Keratinocyte (primary cell): ENCODE data around the gene COX6B2.

Experiments
- EZH2 ChIP-seq: IDR thresholded peaks from one replicate; pipeline ENCODE4 v1.6.1; 2012; ENCODE audit warnings: inconsistent platforms, mild to moderate bottlenecking, low read length, moderate library complexity
- TF ChIP-seq, protein P1 (sequence below), 3 experiments: IDR thresholded peaks in 1 of 3; conservative IDR thresholded peaks in 1 of 3; optimal IDR thresholded peaks in 1 of 3; 2 replicates in 2 of 3; 3 replicates in 1 of 3; pipeline versions ENCODE3 to v1.5.1; 2011; ENCODE audit warnings: low read length in 3 of 3, mild to moderate bottlenecking in 3 of 3, moderate library complexity in 2 of 3, control low read depth in 1 of 3, inconsistent platforms in 1 of 3; ENCODE audit not compliant: insufficient read depth in 2 of 3; ENCODE audit errors: extremely low read depth in 1 of 3

DNA sequence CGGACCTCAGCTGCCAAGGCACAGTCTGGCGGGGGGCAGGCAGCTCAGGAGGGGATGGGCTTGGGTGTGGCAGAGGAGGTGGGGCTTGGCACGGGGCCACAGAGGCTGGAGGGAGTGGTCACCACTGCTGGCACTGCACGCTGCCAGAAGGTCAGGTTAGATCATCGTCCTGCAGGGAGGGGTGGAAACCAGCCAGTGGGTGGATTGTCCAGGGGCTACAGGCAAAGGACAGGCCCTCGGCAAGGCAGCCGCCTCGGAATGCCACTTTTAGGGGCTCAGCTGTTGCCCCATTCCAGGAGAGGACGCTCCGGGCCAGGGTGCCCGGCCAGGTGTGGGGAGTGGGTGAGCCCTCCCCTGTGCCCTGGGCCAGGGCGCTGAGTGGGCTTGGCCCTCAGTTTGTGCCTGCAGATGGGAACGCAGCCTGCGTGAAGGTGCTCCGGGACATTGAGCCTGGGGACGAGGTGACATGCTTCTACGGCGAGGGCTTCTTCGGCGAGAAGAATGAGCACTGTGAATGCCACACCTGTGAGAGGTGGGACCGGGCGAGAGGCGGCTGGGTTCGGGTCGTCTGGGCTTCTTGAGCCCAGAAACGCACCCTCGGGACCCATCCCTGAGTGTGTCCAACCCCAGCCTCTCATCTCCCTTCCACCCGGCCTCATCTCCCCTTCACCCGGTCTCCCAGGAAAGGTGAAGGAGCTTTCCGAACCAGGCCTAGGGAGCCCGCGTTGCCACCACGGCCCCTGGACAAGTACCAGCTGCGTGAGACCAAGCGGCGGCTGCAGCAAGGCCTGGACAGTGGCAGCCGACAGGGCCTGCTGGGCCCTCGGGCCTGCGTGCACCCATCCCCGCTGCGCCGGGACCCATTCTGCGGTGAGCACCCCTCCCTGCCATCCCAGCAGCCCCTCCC is 8.4 kb downstream of the COX6B2 start:
- TF ChIP-seq, protein P1, sequence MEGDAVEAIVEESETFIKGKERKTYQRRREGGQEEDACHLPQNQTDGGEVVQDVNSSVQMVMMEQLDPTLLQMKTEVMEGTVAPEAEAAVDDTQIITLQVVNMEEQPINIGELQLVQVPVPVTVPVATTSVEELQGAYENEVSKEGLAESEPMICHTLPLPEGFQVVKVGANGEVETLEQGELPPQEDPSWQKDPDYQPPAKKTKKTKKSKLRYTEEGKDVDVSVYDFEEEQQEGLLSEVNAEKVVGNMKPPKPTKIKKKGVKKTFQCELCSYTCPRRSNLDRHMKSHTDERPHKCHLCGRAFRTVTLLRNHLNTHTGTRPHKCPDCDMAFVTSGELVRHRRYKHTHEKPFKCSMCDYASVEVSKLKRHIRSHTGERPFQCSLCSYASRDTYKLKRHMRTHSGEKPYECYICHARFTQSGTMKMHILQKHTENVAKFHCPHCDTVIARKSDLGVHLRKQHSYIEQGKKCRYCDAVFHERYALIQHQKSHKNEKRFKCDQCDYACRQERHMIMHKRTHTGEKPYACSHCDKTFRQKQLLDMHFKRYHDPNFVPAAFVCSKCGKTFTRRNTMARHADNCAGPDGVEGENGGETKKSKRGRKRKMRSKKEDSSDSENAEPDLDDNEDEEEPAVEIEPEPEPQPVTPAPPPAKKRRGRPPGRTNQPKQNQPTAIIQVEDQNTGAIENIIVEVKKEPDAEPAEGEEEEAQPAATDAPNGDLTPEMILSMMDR (optimal IDR thresholded peaks at IDR 0.05 in 1 of 3, IDR thresholded peaks at IDR 0.05 in 1 of 3, conservative IDR thresholded peaks at IDR 0.05 in 1 of 3; ENCODE audit: extremely low read depth in 1 of 3, insufficient read depth in 2 of 3, low read length in 3 of 3) = no peak
- TF ChIP-seq EZH2 = no peak
